Measurements from ENCODE around the gene CAMK1D. TPM values are rescaled to one million over a fixed set of nuclear protein-coding genes. Genes with fewer than 3 reads are reported as not detected.
A peak's percentile ranks its signal among the peaks of the same experiment; 100 is the strongest.

CAMK1D gene
- total and polyA plus RNA-seq, 11 donors = 1.4 to 16.0 (median 2.5) TPM

GRCh38 chr10:12500381-12501303 is 151.3 kb downstream of the CAMK1D start:
- Histone ChIP-seq H3K9me3 (no peaks in the 10 kb centered on the region), H3K4me3 (no peak overlapping the region), H3K27ac (peak overlapping the region in 2 of 12 donors; percentile 26 to 32), H3K4me1 (peaks cover 4 to 32% (median 15%) of the 10 kb centered on the region in 12 donors), H3K36me3 (no peaks in the 10 kb centered on the region), H3K27me3 (no peaks in the 10 kb centered on the region)
- TF ChIP-seq POLR2A (IDR thresholded peaks at IDR 0.05) (no peak), CTCF (IDR thresholded peaks at IDR 0.05) (no peak)
- ATAC-seq = no peak
- DNase-seq = peak in 1 of 5 donors; percentile 15
- 36 to 41% (median 38%) methylated on average over 7 of the region's 7 CpGs for WGBS, 4 donors
- intact Hi-C loops (cut with DNase I) = no loop called here

- DNase-seq = no peak
- Histone ChIP-seq H3K27me3 (no peaks in the 10 kb centered on the region), H3K9me3 (no peaks in the 10 kb centered on the region), H3K27ac (peak overlapping the region in 1 of 12 donors; percentile 26), H3K4me3 (no peak overlapping the region), H3K4me1 (peaks cover 4 to 32% (median 15%) of the 10 kb centered on the region in 12 donors), H3K36me3 (no peaks in the 10 kb centered on the region)
- TF ChIP-seq CTCF (IDR thresholded peaks at IDR 0.05) (no peak), POLR2A (IDR thresholded peaks at IDR 0.05) (no peak)
- ATAC-seq = no peak
- 55 to 76% (median 60%) methylated on average over 12 of the region's 12 CpGs for WGBS, 4 donors
- intact Hi-C loops (cut with DNase I) = no loop called here
Observed at GRCh38 chr10:12501324-12501723, 152.0 kb downstream of the CAMK1D start.

GRCh38 chr10:12501841-12502525 is 152.6 kb downstream of the CAMK1D start:
- Histone ChIP-seq H3K4me3 (no peak overlapping the region), H3K27me3 (no peaks in the 10 kb centered on the region), H3K9me3 (no peaks in the 10 kb centered on the region), H3K27ac (no peak overlapping the region), H3K36me3 (no peaks in the 10 kb centered on the region), H3K4me1 (peaks cover 4 to 32% (median 15%) of the 10 kb centered on the region in 12 donors)
- DNase-seq (no peak), ATAC-seq (peak in 3 of 4 donors; percentile 43 to 75 (median 47))
- WGBS, 4 donors = 66 to 79% (median 76%) methylated on average over 13 to 16 of the region's 16 CpGs
- intact Hi-C loops (cut with DNase I) = no loop called here
- TF ChIP-seq POLR2A (IDR thresholded peaks at IDR 0.05) = no peak
- no peak for TF ChIP-seq CTCF (IDR thresholded peaks at IDR 0.05)

Measured in heart left ventricle (tissue), 16 donors.